Fibroblast of mammary gland (primary cell): ENCODE measurements around the gene FAF1.

Source experiments
- DNase-seq: peaks from one replicate; pipeline ENCODE4 v3.0.0-alpha.2; 2010; ENCODE audit warnings: low read depth
- H3K4me3 ChIP-seq: 2 replicates; pipeline ENCODE4 v1.5.1; 2011; ENCODE audit warnings: low read depth, mild to moderate bottlenecking, low read length, moderate library complexity; ENCODE audit not compliant: control insufficient read depth
- CTCF ChIP-seq: conservative IDR thresholded peaks from 2 replicates; pipeline ENCODE4 v1.5.1; 2011; ENCODE audit warnings: low read depth, low read length, inconsistent platforms; ENCODE audit not compliant: control insufficient read depth, insufficient read depth

FAF1 gene

GRCh38 chr1:50970509-50970887 lies 10.4 kb upstream of the FAF1 start:
- H3K4me3 ChIP-seq, result peak overlapping the region; percentile 97
- no peak for TF ChIP-seq CTCF
- peak; percentile 44 for DNase-seq

DNA sequence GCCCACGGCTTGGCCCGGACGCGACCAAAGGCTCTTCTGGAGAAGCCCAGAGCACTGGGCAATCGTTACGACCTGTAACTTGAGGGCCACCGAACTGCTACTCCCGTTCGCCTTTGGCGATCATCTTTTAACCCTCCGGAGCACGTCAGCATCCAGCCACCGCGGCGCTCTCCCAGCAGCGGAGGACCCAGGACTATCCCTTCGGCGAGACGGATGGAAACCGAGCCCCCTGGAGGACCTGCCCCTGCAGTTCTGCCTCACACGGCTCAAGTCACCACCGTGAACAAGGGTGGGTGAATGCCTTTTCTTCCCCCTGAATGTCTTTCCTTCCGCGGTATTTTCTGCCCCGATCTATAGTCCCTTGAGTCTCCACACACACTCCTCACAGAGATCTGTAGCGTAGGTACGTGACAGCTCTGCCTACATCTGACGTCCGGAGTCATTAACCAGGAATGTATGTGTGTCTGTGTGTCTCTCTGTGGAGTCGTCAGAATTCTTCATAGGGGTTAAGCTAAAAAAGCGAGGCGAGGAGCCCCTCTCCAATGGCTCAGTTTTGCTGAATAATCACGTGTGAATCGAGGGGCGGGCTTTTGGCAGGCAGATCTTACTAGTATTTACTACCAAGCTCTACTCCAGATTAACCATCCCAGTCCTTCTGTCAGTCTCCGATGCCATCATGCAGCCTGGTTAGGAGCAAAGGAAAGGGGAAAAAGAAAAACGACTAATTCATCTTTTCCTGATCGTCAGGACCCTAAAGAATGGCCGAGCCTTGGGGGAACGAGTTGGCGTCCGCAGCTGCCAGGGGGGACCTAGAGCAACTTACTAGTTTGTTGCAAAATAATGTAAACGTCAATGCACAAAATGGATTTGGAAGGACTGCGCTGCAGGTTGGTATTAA lies 9.8 kb upstream of the FAF1 start, which contains the start of gene CDKN2C:
CDKN2C (plus strand) TSS at position 635 of the 898 bp plus-strand sequence; CDS start at position 759, 124 bp downstream.
- no peak for TF ChIP-seq CTCF
- peak; percentile 93 for DNase-seq
- peak within 1 kb of the TSS; percentile 97 for H3K4me3 ChIP-seq

- H3K4me3 ChIP-seq, result peak overlapping the region; percentile 97
- no peak for TF ChIP-seq CTCF
- DNase-seq, result peak; percentile 11
Observed at GRCh38 chr1:50968821-50969610, 8.9 kb upstream of the FAF1 start.

- DNase-seq, result peak; percentile 88
- H3K4me3 ChIP-seq, result peak overlapping the region; percentile 97
- no peak for TF ChIP-seq CTCF
Observed at GRCh38 chr1:50968158-50968820, 8.2 kb upstream of the FAF1 start.

DNA sequence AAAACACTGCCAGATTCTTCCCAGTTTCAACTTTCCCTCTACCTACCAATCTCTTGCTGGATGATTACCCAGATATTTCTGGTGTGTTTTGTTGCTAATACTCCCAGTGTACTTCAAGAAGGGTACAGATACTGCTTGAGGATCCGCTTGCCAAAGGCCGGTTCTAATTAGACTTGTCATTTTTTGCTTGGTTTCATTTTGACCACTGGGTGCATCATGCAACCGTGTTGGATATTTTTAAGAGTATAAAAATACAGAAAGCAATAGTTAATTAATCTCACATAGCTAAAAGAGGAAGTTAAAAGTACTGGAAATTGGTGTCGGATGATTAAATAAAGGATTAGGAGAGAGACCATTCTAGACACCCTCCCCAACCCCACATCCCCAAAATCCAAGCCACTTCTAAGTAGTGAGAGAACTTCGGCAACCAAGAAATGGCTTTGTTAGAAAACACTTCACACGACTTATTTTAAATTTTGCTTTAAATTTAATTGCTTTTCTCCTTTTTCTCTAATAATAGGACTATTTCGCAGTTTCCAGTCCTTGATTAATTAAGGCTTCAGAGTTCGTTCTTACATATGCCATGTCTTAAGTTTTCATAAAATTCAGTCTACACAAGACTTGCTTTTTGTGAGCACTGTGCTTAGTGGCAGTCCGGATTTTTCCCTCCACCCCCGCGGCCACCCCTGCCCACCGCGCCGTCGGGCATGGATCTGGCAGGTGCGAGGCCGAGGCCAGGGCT lies 7.5 kb upstream of the FAF1 start:
- peak; percentile 61 for DNase-seq
- peak; percentile 7 for TF ChIP-seq CTCF
- peak overlapping the region; percentile 62 for H3K4me3 ChIP-seq

GRCh38 chr1:50966991-50967390 lies 6.9 kb upstream of the FAF1 start:
- TF ChIP-seq CTCF, result no peak
- H3K4me3 ChIP-seq, result peak overlapping the region; percentile 62
- DNase-seq, result no peak
